Measurements from ENCODE around the gene TRIM33.
"Not testable (repeated sequence)": the region's sequence is repeated elsewhere in the genome, so short reads cannot be mapped to it uniquely, and the experiment has no call there.

TRIM33 gene

GRCh38 chr1:114423455-114423854 is 87.5 kb downstream of the TRIM33 start:
- no peak for DNase-seq (ENCODE audit: low read depth in 2 of 2, low spot score in 1 of 2)

GRCh38 chr1:114418948-114419347 is 92.1 kb downstream of the TRIM33 start:
- not testable (repeated sequence) for DNase-seq (ENCODE audit: low read depth in 2 of 2, low spot score in 1 of 2)

- no peak for DNase-seq (ENCODE audit: low read depth in 2 of 2, low spot score in 1 of 2)
Observed at GRCh38 chr1:114397601-114398000, 113.4 kb downstream of the TRIM33 start.

GRCh38 chr1:114395863-114396262 is 115.1 kb downstream of the TRIM33 start:
- DNase-seq (ENCODE audit: low read depth in 2 of 2, low spot score in 1 of 2) = no peak

GRCh38 chr1:114390960-114391359 is 120.0 kb downstream of the TRIM33 start:
- no peak for DNase-seq (ENCODE audit: low read depth in 2 of 2, low spot score in 1 of 2)

GRCh38 chr1:114390361-114390760 is 120.6 kb downstream of the TRIM33 start:
- DNase-seq (ENCODE audit: low read depth in 2 of 2, low spot score in 1 of 2) = no peak

GRCh38 chr1:114388432-114389003 is 122.5 kb downstream of the TRIM33 start:
- no peak for DNase-seq (ENCODE audit: low read depth in 2 of 2, low spot score in 1 of 2)

GRCh38 chr1:114387585-114387984 is 123.4 kb downstream of the TRIM33 start:
- DNase-seq (ENCODE audit: low read depth in 2 of 2, low spot score in 1 of 2) = not testable (repeated sequence)

- no peak for DNase-seq (ENCODE audit: low read depth in 2 of 2, low spot score in 1 of 2)
Observed at GRCh38 chr1:114387010-114387360, 124.0 kb downstream of the TRIM33 start.

GRCh38 chr1:114386129-114387009 is 124.6 kb downstream of the TRIM33 start:
- no peak for DNase-seq (ENCODE audit: low read depth in 2 of 2, low spot score in 1 of 2)

- DNase-seq (ENCODE audit: low read depth in 2 of 2, low spot score in 1 of 2) = no peak
Observed at GRCh38 chr1:114384922-114385321, 126.1 kb downstream of the TRIM33 start.

- DNase-seq (ENCODE audit: low read depth in 2 of 2, low spot score in 1 of 2) = no peak
Observed at GRCh38 chr1:114379987-114380386, 131.0 kb downstream of the TRIM33 start.

- DNase-seq (ENCODE audit: low read depth in 2 of 2, low spot score in 1 of 2) = no peak
Observed at GRCh38 chr1:114379358-114379757, 131.6 kb downstream of the TRIM33 start.

- no peak for DNase-seq (ENCODE audit: low read depth in 2 of 2, low spot score in 1 of 2)
Observed at GRCh38 chr1:114377356-114377755, 133.6 kb downstream of the TRIM33 start.

GRCh38 chr1:114369930-114370329 is 141.1 kb downstream of the TRIM33 start:
- no peak for DNase-seq (ENCODE audit: low read depth in 2 of 2, low spot score in 1 of 2)

GRCh38 chr1:114369266-114369919 is 141.6 kb downstream of the TRIM33 start:
- not testable (repeated sequence) for DNase-seq (ENCODE audit: low read depth in 2 of 2, low spot score in 1 of 2)

- no peak for DNase-seq (ENCODE audit: low read depth in 2 of 2, low spot score in 1 of 2)
Observed at GRCh38 chr1:114368560-114369255, 142.3 kb downstream of the TRIM33 start.

GRCh38 chr1:114367810-114368209 is 143.2 kb downstream of the TRIM33 start:
- DNase-seq (ENCODE audit: low read depth in 2 of 2, low spot score in 1 of 2) = no peak

- not testable (repeated sequence) for DNase-seq (ENCODE audit: low read depth in 2 of 2, low spot score in 1 of 2)
Observed at GRCh38 chr1:114363230-114363629, 147.8 kb downstream of the TRIM33 start.

GRCh38 chr1:114359791-114360190 is 151.2 kb downstream of the TRIM33 start:
- no peak for DNase-seq (ENCODE audit: low read depth in 2 of 2, low spot score in 1 of 2)

- no peak for DNase-seq (ENCODE audit: low read depth in 2 of 2, low spot score in 1 of 2)
Observed at GRCh38 chr1:114355240-114355639, 155.8 kb downstream of the TRIM33 start.

- DNase-seq (ENCODE audit: low read depth in 2 of 2, low spot score in 1 of 2) = no peak
Observed at GRCh38 chr1:114353262-114353661, 157.7 kb downstream of the TRIM33 start.
